GM12878 (cell line): ENCODE data around the gene LRRC59. TPM values are rescaled to one million over a fixed set of nuclear protein-coding genes. Genes with fewer than 3 reads are reported as not detected.

ENCODE experiments used
- ATAC-seq: fragments of 200-7000 bp; cut with Tn5 transposase; 3 replicates; pipeline ENCODE4 v1.9.1; 2020; ENCODE audit warnings: mild to moderate bottlenecking, moderate library complexity
- BruUV-seq: library from RNA; stranded (reverse); fragments of 400-500 nt; replicated peaks from 2 replicates; lab custom pipeline; 2021; lab: Mats Ljungman, UMichigan
- CTCF ChIA-PET: fragments of 300-600 bp; sonication (Branson Sonifier 250); formaldehyde crosslinking; extraction: SDS; loops from one replicate; lab custom pipeline; 2021; ENCODE audit warnings: inconsistent platforms; lab: Yijun Ruan, JAX
- POLR2A ChIA-PET: fragments of 350-600 bp; formaldehyde crosslinking; extraction: SDS; loops from one replicate; lab custom pipeline; 2021; ENCODE audit warnings: inconsistent platforms; lab: Charles Lee
- RAD21 ChIA-PET: fragments of 300-600 bp; sonication (Branson Sonifier 250); formaldehyde crosslinking; loops from one replicate; lab custom pipeline; 2023; ENCODE audit warnings: antibody characterized with exemption; ENCODE audit not compliant: unreplicated experiment; lab: Charles Lee
- SMC1A ChIA-PET: fragments of 300-600 bp; sonication (Branson Sonifier 250); formaldehyde crosslinking; loops from one replicate; lab custom pipeline; 2023; ENCODE audit not compliant: unreplicated experiment, uncharacterized antibody; lab: Charles Lee
- DNase-seq: peaks from one replicate; pipeline ENCODE4 v3.0.0-alpha.2; 2011; ENCODE audit warnings: low read depth, low spot score
- FAIRE-seq: peaks from 3 replicates; lab custom pipeline; 2011; peaks lifted over from hg19 to GRCh38; lab: Jason Lieb, UNC
- H2AFZ ChIP-seq: 2 replicates; pipeline ENCODE4 v1.6.0; 2011; ENCODE audit warnings: low read depth, low read length, control low read depth; ENCODE audit not compliant: control insufficient read depth
- H3K27ac ChIP-seq: 2 replicates; pipeline ENCODE4 v1.5.1; 2011; ENCODE audit warnings: control low read depth; ENCODE audit not compliant: control insufficient read depth, insufficient read depth
- H3K27me3 ChIP-seq, 2 experiments: replicated peaks in 1 of 2; 2 replicates each; pipeline versions ENCODE4 v1.6.0 to v1.6.1; 2011; ENCODE audit warnings: low read length in 1 of 2; ENCODE audit not compliant: control insufficient read depth in 2 of 2, insufficient read depth in 2 of 2
- H3K36me3 ChIP-seq, 2 experiments: 2 replicates each; pipeline ENCODE4 v1.5.1; 2011; ENCODE audit warnings: low read length in 1 of 2; ENCODE audit not compliant: control insufficient read depth in 2 of 2, insufficient read depth in 2 of 2
- H3K4me1 ChIP-seq: 2 replicates; pipeline ENCODE4 v1.6.1; 2011; ENCODE audit warnings: mild to moderate bottlenecking, low read length, moderate library complexity, mixed read lengths; ENCODE audit not compliant: control insufficient read depth, insufficient read depth
- H3K4me2 ChIP-seq: 2 replicates; pipeline ENCODE4 v1.6.0; 2011; ENCODE audit warnings: control low read depth; ENCODE audit not compliant: control insufficient read depth, insufficient read depth
- H3K4me3 ChIP-seq: fragments of 200-600 bp; sonication (generic); 2 replicates; pipeline ENCODE4 v1.5.1; 2016
- H3K79me2 ChIP-seq: 2 replicates; pipeline ENCODE4 v1.6.0; 2011; ENCODE audit warnings: low read length; ENCODE audit not compliant: control insufficient read depth, insufficient read depth
- H3K9ac ChIP-seq: 2 replicates; pipeline ENCODE4 v1.8.0; 2011; ENCODE audit warnings: low read length, control low read depth, mixed read lengths; ENCODE audit not compliant: control insufficient read depth, insufficient read depth
- H3K9me3 ChIP-seq: replicated peaks from 3 replicates; pipeline ENCODE4 v1.5.1; 2011; ENCODE audit warnings: mild to moderate bottlenecking, low read length; ENCODE audit not compliant: control insufficient read depth, insufficient read depth
- H4K20me1 ChIP-seq: 2 replicates; pipeline ENCODE4 v1.6.0; 2011; ENCODE audit not compliant: control insufficient read depth, insufficient read depth
- CREM ChIP-seq: IDR thresholded peaks from 2 replicates; pipeline ENCODE4 v1.6.1; 2014; ENCODE audit warnings: antibody characterized with exemption, low read depth
- E2F4 ChIP-seq: IDR thresholded peaks from 2 replicates; pipeline ENCODE4 v1.6.1; 2012; ENCODE audit warnings: low read depth, low read length, improper control_type of control experiment
- IKZF1 ChIP-seq: fragments of 450-650 bp; conservative IDR thresholded peaks from 2 replicates; pipeline ENCODE4 v1.6.1; 2017; ENCODE audit warnings: antibody characterized with exemption, mild to moderate bottlenecking
- IRF5 ChIP-seq: fragments of 450-650 bp; IDR thresholded peaks from 2 replicates; pipeline ENCODE4 v1.6.1; 2017; ENCODE audit warnings: borderline replicate concordance
- MTA2 ChIP-seq: fragments of 450-650 bp; IDR thresholded peaks from 2 replicates; pipeline ENCODE4 v1.6.1; 2016; ENCODE audit warnings: low read depth, mild to moderate bottlenecking, moderate library complexity
- RCOR1 ChIP-seq: conservative IDR thresholded peaks from 2 replicates; pipeline ENCODE4 v1.6.1; 2012; ENCODE audit warnings: low read depth, low read length, improper control_type of control experiment
- SMC3 ChIP-seq: IDR thresholded peaks from 2 replicates; pipeline ENCODE4 v1.6.1; 2011; ENCODE audit warnings: low read length, improper control_type of control experiment, borderline replicate concordance
- SREBF1 ChIP-seq: IDR thresholded peaks from 2 replicates; pipeline ENCODE4 v1.6.1; 2012; ENCODE audit warnings: mild to moderate bottlenecking, low read length
- STAT3 ChIP-seq: IDR thresholded peaks from 2 replicates; pipeline ENCODE4 v1.6.1; 2011; ENCODE audit warnings: low read depth, low read length, improper control_type of control experiment
- TCF7 ChIP-seq: IDR thresholded peaks from 2 replicates; pipeline ENCODE4 v1.6.1; 2014; ENCODE audit warnings: antibody characterized with exemption, borderline replicate concordance
- WGBS: methylation state at CpG from one replicate; pipeline ENCODE4 v1.1.6; 2016; ENCODE audit warnings: low lambda C conversion rate; ENCODE audit not compliant: insufficient replicate concordance, insufficient coverage; ENCODE audit errors: missing lambda C conversion rate; 5-methylcytosine and 5-hydroxymethylcytosine counted together
- in situ Hi-C: fragments of 300-500 bp; cut with MboI; formaldehyde crosslinking; loops from 9 replicates; pipeline ENCODE4 v1.14.3; 2018; ENCODE audit warnings: mixed read lengths
- intact Hi-C: fragments of 100-400 bp; cut with micrococcal nuclease; formaldehyde crosslinking; loops from one replicate; pipeline ENCODE4 v1.14.2; 2022; ENCODE audit not compliant: unreplicated experiment
- polyA plus RNA-seq, 11 experiments: library from polyadenylated mRNA; depleted of rRNA in 4 of 11; unstranded in 6 of 11; stranded (reverse) in 5 of 11; fragments of >200 nt; fragmentation: Nextera tagmentation in 4 of 11; fragmentation: Illumina TruSeq in 1 of 11; extraction: Ambion mirVana in 4 of 11; extraction: Trizol in 1 of 11; gene quantifications; 1 replicate in 1 of 11; 2 replicates in 10 of 11; pipeline versions ENCODE4 v1.2.1 to v1.2.3, GENCODE V29; 2011 to 2016; ENCODE audit warnings: inconsistent platforms in 2 of 11, missing spikeins in 2 of 11, low read depth in 1 of 11
- total RNA-seq, 4 experiments: library from RNA; depleted of rRNA in 3 of 4; stranded (reverse); fragments of >200 nt in 3 of 4; fragmentation: Illumina TruSeq in 1 of 4; extraction: Trizol in 1 of 4; gene quantifications; 2 replicates each; pipeline versions ENCODE4 v1.2.1 to v1.2.3, GENCODE V29; 2013 to 2021
- TF ChIP-seq, protein P1 (sequence below): fragments of 150-350 bp; IDR thresholded peaks from 2 replicates; pipeline ENCODE4 v1.6.1; 2014; ENCODE audit warnings: mild to moderate bottlenecking, low read depth, low read length
- TF ChIP-seq, protein P2 (sequence below): fragments of 450-650 bp; IDR thresholded peaks from 2 replicates; pipeline ENCODE4 v1.6.1; 2017; ENCODE audit warnings: mild to moderate bottlenecking, low read depth, inconsistent platforms; ENCODE audit not compliant: poor library complexity, severe bottlenecking
- TF ChIP-seq, protein P3 (sequence below): fragments of 450-650 bp; IDR thresholded peaks from 2 replicates; pipeline ENCODE4 v1.6.1; 2016; ENCODE audit warnings: mild to moderate bottlenecking, moderate library complexity, borderline replicate concordance

LRRC59 gene
- total and polyA plus RNA-seq, 10 of the 15 experiments (the other 5 are each of a cell fraction or from before 2014, with no cell fraction given) = 8.8 to 82.2 (median 63.0) TPM

GRCh38 chr17:50428831-50429424 is 31.6 kb upstream of the LRRC59 start:
- SMC1A ChIA-PET = interaction anchor here (0.8 kb wide), 2 partner anchors 33 to 48 kb away, joined by 3 read pairs; no protein-coding TSS in a partner anchor
- FAIRE-seq (no peak), ATAC-seq (no peak), DNase-seq (no peak)
- intact Hi-C loops = no loop called here
- H4K20me1 ChIP-seq = no peaks in the 10 kb centered on the region
- 84% methylated on average over 7 of the region's 7 CpGs for WGBS
- in situ Hi-C loops = no loop called here
- CTCF ChIA-PET = interaction anchor here (1.0 to 4.6 kb wide), 4 partner anchors 8 to 70 kb away, joined by 4 to 24 read pairs (median 6); partner anchors contain the start of genes LRRC59 and RSAD1
- no peak overlapping the region for H3K4me2 ChIP-seq
- H3K9me3 ChIP-seq = no peaks in the 10 kb centered on the region
- no peaks in the 10 kb centered on the region for H3K27me3 ChIP-seq
- H3K4me3 ChIP-seq = no peak overlapping the region
- no peak overlapping the region for H2AFZ ChIP-seq
- H3K9ac ChIP-seq = no peak overlapping the region
- H3K79me2 ChIP-seq = peaks cover 6% of the 10 kb centered on the region
- no peaks in the 10 kb centered on the region for H3K36me3 ChIP-seq
- no peak overlapping the region for H3K27ac ChIP-seq
- no TSS peak for BruUV-seq
- RAD21 ChIA-PET = interaction anchor here (2.4 kb wide), 1 partner anchor 31 kb away, joined by 8 read pairs; the partner anchor contains the start of gene LRRC59
- POLR2A ChIA-PET = no interaction called here
- peaks cover 18% of the 10 kb centered on the region for H3K4me1 ChIP-seq
- TF ChIP-seq, protein P1, sequence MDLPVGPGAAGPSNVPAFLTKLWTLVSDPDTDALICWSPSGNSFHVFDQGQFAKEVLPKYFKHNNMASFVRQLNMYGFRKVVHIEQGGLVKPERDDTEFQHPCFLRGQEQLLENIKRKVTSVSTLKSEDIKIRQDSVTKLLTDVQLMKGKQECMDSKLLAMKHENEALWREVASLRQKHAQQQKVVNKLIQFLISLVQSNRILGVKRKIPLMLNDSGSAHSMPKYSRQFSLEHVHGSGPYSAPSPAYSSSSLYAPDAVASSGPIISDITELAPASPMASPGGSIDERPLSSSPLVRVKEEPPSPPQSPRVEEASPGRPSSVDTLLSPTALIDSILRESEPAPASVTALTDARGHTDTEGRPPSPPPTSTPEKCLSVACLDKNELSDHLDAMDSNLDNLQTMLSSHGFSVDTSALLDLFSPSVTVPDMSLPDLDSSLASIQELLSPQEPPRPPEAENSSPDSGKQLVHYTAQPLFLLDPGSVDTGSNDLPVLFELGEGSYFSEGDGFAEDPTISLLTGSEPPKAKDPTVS = no peak
- TF ChIP-seq IKZF1 (no peak), SREBF1 (no peak), E2F4 (no peak), SMC3 (no peak), IRF5 (no peak), STAT3 (no peak), TCF7 (no peak), MTA2 (no peak), RCOR1 (no peak), CREM (no peak)
- TF ChIP-seq, protein P2, sequence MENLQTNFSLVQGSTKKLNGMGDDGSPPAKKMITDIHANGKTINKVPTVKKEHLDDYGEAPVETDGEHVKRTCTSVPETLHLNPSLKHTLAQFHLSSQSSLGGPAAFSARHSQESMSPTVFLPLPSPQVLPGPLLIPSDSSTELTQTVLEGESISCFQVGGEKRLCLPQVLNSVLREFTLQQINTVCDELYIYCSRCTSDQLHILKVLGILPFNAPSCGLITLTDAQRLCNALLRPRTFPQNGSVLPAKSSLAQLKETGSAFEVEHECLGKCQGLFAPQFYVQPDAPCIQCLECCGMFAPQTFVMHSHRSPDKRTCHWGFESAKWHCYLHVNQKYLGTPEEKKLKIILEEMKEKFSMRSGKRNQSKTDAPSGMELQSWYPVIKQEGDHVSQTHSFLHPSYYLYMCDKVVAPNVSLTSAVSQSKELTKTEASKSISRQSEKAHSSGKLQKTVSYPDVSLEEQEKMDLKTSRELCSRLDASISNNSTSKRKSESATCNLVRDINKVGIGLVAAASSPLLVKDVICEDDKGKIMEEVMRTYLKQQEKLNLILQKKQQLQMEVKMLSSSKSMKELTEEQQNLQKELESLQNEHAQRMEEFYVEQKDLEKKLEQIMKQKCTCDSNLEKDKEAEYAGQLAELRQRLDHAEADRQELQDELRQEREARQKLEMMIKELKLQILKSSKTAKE = no peak
- TF ChIP-seq, protein P3, sequence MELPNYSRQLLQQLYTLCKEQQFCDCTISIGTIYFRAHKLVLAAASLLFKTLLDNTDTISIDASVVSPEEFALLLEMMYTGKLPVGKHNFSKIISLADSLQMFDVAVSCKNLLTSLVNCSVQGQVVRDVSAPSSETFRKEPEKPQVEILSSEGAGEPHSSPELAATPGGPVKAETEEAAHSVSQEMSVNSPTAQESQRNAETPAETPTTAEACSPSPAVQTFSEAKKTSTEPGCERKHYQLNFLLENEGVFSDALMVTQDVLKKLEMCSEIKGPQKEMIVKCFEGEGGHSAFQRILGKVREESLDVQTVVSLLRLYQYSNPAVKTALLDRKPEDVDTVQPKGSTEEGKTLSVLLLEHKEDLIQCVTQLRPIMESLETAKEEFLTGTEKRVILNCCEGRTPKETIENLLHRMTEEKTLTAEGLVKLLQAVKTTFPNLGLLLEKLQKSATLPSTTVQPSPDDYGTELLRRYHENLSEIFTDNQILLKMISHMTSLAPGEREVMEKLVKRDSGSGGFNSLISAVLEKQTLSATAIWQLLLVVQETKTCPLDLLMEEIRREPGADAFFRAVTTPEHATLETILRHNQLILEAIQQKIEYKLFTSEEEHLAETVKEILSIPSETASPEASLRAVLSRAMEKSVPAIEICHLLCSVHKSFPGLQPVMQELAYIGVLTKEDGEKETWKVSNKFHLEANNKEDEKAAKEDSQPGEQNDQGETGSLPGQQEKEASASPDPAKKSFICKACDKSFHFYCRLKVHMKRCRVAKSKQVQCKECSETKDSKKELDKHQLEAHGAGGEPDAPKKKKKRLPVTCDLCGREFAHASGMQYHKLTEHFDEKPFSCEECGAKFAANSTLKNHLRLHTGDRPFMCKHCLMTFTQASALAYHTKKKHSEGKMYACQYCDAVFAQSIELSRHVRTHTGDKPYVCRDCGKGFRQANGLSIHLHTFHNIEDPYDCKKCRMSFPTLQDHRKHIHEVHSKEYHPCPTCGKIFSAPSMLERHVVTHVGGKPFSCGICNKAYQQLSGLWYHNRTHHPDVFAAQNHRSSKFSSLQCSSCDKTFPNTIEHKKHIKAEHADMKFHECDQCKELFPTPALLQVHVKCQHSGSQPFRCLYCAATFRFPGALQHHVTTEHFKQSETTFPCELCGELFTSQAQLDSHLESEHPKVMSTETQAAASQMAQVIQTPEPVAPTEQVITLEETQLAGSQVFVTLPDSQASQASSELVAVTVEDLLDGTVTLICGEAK = no peak
